Hepatocyte (in vitro differentiated cells): Measurements from ENCODE around the gene FBLN2.

ENCODE experiments used
- CTCF ChIP-seq: fragments of 200-600 bp; sonication (generic); IDR thresholded peaks from 2 replicates; pipeline ENCODE4 v1.5.1; 2016; ENCODE audit warnings: antibody characterized with exemption, mild to moderate bottlenecking; ENCODE audit not compliant: poor library complexity
- EZH2 ChIP-seq: fragments of 200-600 bp; sonication (generic); IDR thresholded peaks from 2 replicates; pipeline ENCODE4 v1.6.1; 2016; ENCODE audit warnings: antibody characterized with exemption, mild to moderate bottlenecking, borderline replicate concordance

GRCh38 chr3:13566453-13566748, 17.5 kb downstream of the FBLN2 start:
- TF ChIP-seq CTCF (no peak), EZH2 (no peak)
